Measurements from ENCODE around the gene CA12. TPM values are rescaled to one million over a fixed set of nuclear protein-coding genes. Genes with fewer than 3 reads are reported as not detected.

Gene CA12
- total and polyA plus RNA-seq, 2 of the 8 experiments (the other 6 are each of a cell fraction or from before 2014, with no cell fraction given), result 4.7 to 4.9 TPM

- no peak for TF ChIP-seq SUZ12 (IDR thresholded peaks at IDR 0.05; ENCODE audit: low read length)
- TF ChIP-seq BACH1 (IDR thresholded peaks at IDR 0.05; ENCODE audit: low read length), result no peak
Measured at GRCh38 chr15:63292771-63293170, 88.9 kb downstream of the CA12 start (continued).
